ENCODE results near the gene MARCHF4. TPM values are rescaled to one million over a fixed set of nuclear protein-coding genes. Genes with fewer than 3 reads are reported as not detected.
A peak's percentile ranks its signal among the peaks of the same experiment; 100 is the strongest.

The MARCHF4 gene
- total RNA-seq, 2 donors from 2014 or later = 0.44 to 0.58 TPM

GRCh38 chr2:216415541-216415940, 43.3 kb upstream of the MARCHF4 start:
- TF ChIP-seq CTCF (IDR thresholded peaks at IDR 0.05) = no peak
- Histone ChIP-seq H3K4me3 (no peak overlapping the region), H3K9ac (ENCODE audit: low read depth in 2 of 2, low read length in 2 of 2) (no peak overlapping the region), H3K9me3 (no peaks in the 10 kb centered on the region), H3K27ac (no peak overlapping the region), H3K27me3 (no peaks in the 10 kb centered on the region), H3K36me3 (no peaks in the 10 kb centered on the region), H3K4me1 (no peaks in the 10 kb centered on the region)
- no peak for DNase-seq
- intact Hi-C loops (cut with DNase I) = no loop called here

- Histone ChIP-seq H3K27ac (no peak overlapping the region), H3K4me3 (no peak overlapping the region), H3K27me3 (no peaks in the 10 kb centered on the region), H3K36me3 (no peaks in the 10 kb centered on the region), H3K9me3 (no peaks in the 10 kb centered on the region), H3K9ac (ENCODE audit: low read depth in 2 of 2, low read length in 2 of 2) (no peak overlapping the region), H3K4me1 (no peaks in the 10 kb centered on the region)
- no peak for TF ChIP-seq CTCF (IDR thresholded peaks at IDR 0.05)
- no peak for DNase-seq
- intact Hi-C loops (cut with DNase I) = no loop called here
These were observed 42.6 kb upstream of the MARCHF4 start for GRCh38 chr2:216414772-216415319.

- Histone ChIP-seq H3K9me3 (no peaks in the 10 kb centered on the region), H3K9ac (ENCODE audit: low read depth in 2 of 2, low read length in 2 of 2) (no peak overlapping the region), H3K4me3 (no peak overlapping the region), H3K27ac (no peak overlapping the region), H3K36me3 (no peaks in the 10 kb centered on the region), H3K27me3 (no peaks in the 10 kb centered on the region), H3K4me1 (no peaks in the 10 kb centered on the region)
- no peak for TF ChIP-seq CTCF (IDR thresholded peaks at IDR 0.05)
- intact Hi-C loops (cut with DNase I) = no loop called here
- DNase-seq = no peak
These were observed 41.6 kb upstream of the MARCHF4 start for GRCh38 chr2:216413882-216414281.

GRCh38 chr2:216412022-216412999, 40.0 kb upstream of the MARCHF4 start, which contains the start of gene SMARCAL1:
Gene SMARCAL1 (plus strand): TSS chr2:216412484. CDS start chr2:216414705, 2,221 bp downstream.
- Histone ChIP-seq H3K36me3 (no peaks in the 10 kb centered on the region), H3K9ac (ENCODE audit: low read depth in 2 of 2, low read length in 2 of 2) (peak within 1 kb of the TSS; percentile 78 to 81), H3K4me1 (no peaks in the 10 kb centered on the region), H3K9me3 (no peaks in the 10 kb centered on the region), H3K27me3 (no peaks in the 10 kb centered on the region), H3K27ac (peak within 1 kb of the TSS; percentile 91), H3K4me3 (peak within 1 kb of the TSS; percentile 75)
- intact Hi-C loops (cut with DNase I) = no loop called here
- DNase-seq = peak; percentile 99
- no peak for TF ChIP-seq CTCF (IDR thresholded peaks at IDR 0.05)

GRCh38 chr2:216410550-216410949, 38.3 kb upstream of the MARCHF4 start:
- Histone ChIP-seq H3K27me3 (no peaks in the 10 kb centered on the region), H3K9ac (ENCODE audit: low read depth in 2 of 2, low read length in 2 of 2) (no peak overlapping the region), H3K4me3 (no peak overlapping the region), H3K27ac (no peak overlapping the region), H3K36me3 (no peaks in the 10 kb centered on the region), H3K9me3 (no peaks in the 10 kb centered on the region), H3K4me1 (no peaks in the 10 kb centered on the region)
- no peak for DNase-seq
- no peak for TF ChIP-seq CTCF (IDR thresholded peaks at IDR 0.05)
- intact Hi-C loops (cut with DNase I) = no loop called here

Measured in colonic mucosa (tissue), 4 donors.